ENCODE measurements around the gene SLC25A11. TPM values are rescaled to one million over a fixed set of nuclear protein-coding genes. Genes with fewer than 3 reads are reported as not detected.

The SLC25A11 gene
- total and polyA plus RNA-seq, 2 donors (not counting 3 experiments of a cell fraction or from before 2014, with no cell fraction given), result 58.2 to 95.2 TPM

DNA sequence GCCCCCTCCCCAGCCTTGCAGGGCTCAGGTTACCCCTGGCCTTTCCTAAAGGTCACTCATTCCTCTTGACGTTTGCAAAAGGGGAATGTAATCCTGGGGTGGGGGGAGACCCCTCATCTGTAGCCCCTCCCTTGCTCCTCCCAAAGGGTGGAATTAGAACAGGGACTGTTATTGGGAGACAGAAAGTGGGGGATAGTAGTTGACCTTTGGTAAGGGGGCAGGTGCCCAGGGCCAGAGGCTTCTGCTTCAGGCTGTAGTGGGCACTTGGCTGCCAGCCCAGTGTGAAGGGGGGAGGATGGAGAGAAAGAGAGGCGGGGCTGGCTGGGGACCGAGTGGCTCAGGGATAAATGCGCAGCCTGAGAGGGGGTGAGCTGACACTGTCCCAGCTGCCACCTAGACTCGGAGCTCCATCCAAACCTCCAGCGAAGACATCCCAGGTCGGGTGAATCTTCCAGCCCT lies 10.9 kb upstream of the SLC25A11 start, which contains the start of gene ENO3:
TSS of gene ENO3 (plus strand) at position 374 of the 459 bp plus-strand sequence. CDS start 711 bp downstream, outside the sequence.
- ChIA-PET CTCF (interaction anchor here (1.2 to 1.7 kb wide), 2 partner anchors 16 to 42 kb away, joined by 7 to 9 read pairs; partner anchors contain the start of gene SPAG7), POLR2A (interaction anchor here (1.6 to 3.1 kb wide), 2 partner anchors 10 to 16 kb away, joined by 4 to 15 read pairs; partner anchors contain the start of genes RNF167 and SPAG7)
- no TSS peak for BruUV-seq (replicated peaks)
- peak within 1 kb of the TSS; percentile 66 for H3K4me2 ChIP-seq (ENCODE audit: insufficient read depth, low read length)
- peak within 1 kb of the TSS; percentile 84 for H3K27ac ChIP-seq (ENCODE audit: insufficient read depth, low read depth, low read length)
- no peaks in the 10 kb centered on the region for H3K9me1 ChIP-seq (replicated peaks; ENCODE audit: control insufficient read depth, extremely low read depth, insufficient read depth, low read length)
- no peak for FAIRE-seq
- peaks cover 33% of the 10 kb centered on the region for H3K4me1 ChIP-seq (ENCODE audit: control insufficient read depth, extremely low read depth, insufficient read depth, low read length)
- H2AFZ ChIP-seq (ENCODE audit: low read depth, low read length), result peak within 1 kb of the TSS; percentile 39
- H3K27me3 ChIP-seq (ENCODE audit: control insufficient read depth in 2 of 2, insufficient read depth in 2 of 2, low read length in 2 of 2), result no peaks in the 10 kb centered on the region
- H3K9ac ChIP-seq (replicated peaks; ENCODE audit: extremely low read depth, insufficient read depth, low read length), result peak within 1 kb of the TSS; percentile 64
- intact Hi-C loops (cut with micrococcal nuclease), result no loop called here
- no peaks in the 10 kb centered on the region for H4K20me1 ChIP-seq (replicated peaks; ENCODE audit: control insufficient read depth, extremely low read depth, insufficient read depth, low read length)
- peak within 1 kb of the TSS in 2 of 3 experiments; percentile 43 to 99 for H3K4me3 ChIP-seq (replicated peaks in 1 of 3; ENCODE audit: insufficient read depth in 1 of 3, low read depth in 1 of 3, low read length in 3 of 3)
- dilution Hi-C loops (cut with MboI; ENCODE audit: extremely low pct_ligation_motif_present, low sequenced_read_pairs), result no loop called here
- no peaks in the 10 kb centered on the region for H3K9me3 ChIP-seq (replicated peaks; ENCODE audit: control insufficient read depth, insufficient read depth, low read length)
- H3K36me3 ChIP-seq (ENCODE audit: control insufficient read depth in 2 of 2, extremely low read depth in 1 of 2, insufficient read depth in 2 of 2, low read length in 2 of 2), result peaks cover 5 to 7% of the 10 kb centered on the region in 2 experiments
- peaks cover 26% of the 10 kb centered on the region for H3K79me2 ChIP-seq (ENCODE audit: control insufficient read depth, insufficient read depth, low read length)
- DNase-seq (ENCODE audit: low read depth, low spot score), result no peak
- TF ChIP-seq, protein P1, sequence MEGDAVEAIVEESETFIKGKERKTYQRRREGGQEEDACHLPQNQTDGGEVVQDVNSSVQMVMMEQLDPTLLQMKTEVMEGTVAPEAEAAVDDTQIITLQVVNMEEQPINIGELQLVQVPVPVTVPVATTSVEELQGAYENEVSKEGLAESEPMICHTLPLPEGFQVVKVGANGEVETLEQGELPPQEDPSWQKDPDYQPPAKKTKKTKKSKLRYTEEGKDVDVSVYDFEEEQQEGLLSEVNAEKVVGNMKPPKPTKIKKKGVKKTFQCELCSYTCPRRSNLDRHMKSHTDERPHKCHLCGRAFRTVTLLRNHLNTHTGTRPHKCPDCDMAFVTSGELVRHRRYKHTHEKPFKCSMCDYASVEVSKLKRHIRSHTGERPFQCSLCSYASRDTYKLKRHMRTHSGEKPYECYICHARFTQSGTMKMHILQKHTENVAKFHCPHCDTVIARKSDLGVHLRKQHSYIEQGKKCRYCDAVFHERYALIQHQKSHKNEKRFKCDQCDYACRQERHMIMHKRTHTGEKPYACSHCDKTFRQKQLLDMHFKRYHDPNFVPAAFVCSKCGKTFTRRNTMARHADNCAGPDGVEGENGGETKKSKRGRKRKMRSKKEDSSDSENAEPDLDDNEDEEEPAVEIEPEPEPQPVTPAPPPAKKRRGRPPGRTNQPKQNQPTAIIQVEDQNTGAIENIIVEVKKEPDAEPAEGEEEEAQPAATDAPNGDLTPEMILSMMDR (IDR thresholded peaks at IDR 0.05; ENCODE audit: extremely low read depth in 1 of 2, insufficient read depth in 1 of 2, low read depth in 1 of 2, low read length in 2 of 2), result no peak
- TF ChIP-seq POLR2A (IDR thresholded peaks at IDR 0.05; ENCODE audit: low read depth, low read length), result no peak
- no peak for TF ChIP-seq EZH2 (IDR thresholded peaks at IDR 0.05; ENCODE audit: borderline replicate concordance, low read depth, low read length, severe bottlenecking)
